H9 (cell line): ENCODE measurements around the gene LIMS1. TPM values are rescaled to one million over a fixed set of nuclear protein-coding genes. Genes with fewer than 3 reads are reported as not detected.

ENCODE experiments used
- DNase-seq: peaks from one replicate; pipeline ENCODE4 v3.0.0-alpha.2; 2017
- H2AFZ ChIP-seq: one replicate; pipeline ENCODE4 v1.6.1; 2013; ENCODE audit warnings: mild to moderate bottlenecking, low read length, control low read depth, moderate library complexity
- H2AK5ac ChIP-seq: 2 replicates; pipeline ENCODE4 v1.6.1; 2013; ENCODE audit warnings: low read length, control low read depth, mixed read lengths; ENCODE audit not compliant: insufficient read length
- H2BK120ac ChIP-seq: one replicate; pipeline ENCODE4 v1.6.1; 2013; ENCODE audit warnings: low read depth, mild to moderate bottlenecking, low read length, control low read depth, inconsistent platforms; ENCODE audit not compliant: poor library complexity, severe bottlenecking
- H2BK12ac ChIP-seq: 2 replicates; pipeline ENCODE4 v1.6.1; 2013; ENCODE audit warnings: low read length, control low read depth, mixed read lengths, low read depth; ENCODE audit not compliant: insufficient read length
- H2BK15ac ChIP-seq: 2 replicates; pipeline ENCODE4 v1.6.1; 2013; ENCODE audit warnings: low read depth, low read length, control low read depth
- H2BK20ac ChIP-seq: one replicate; pipeline ENCODE4 v1.6.1; 2013; ENCODE audit warnings: low read depth, mild to moderate bottlenecking, low read length, control low read depth, inconsistent platforms; ENCODE audit not compliant: poor library complexity, severe bottlenecking
- H2BK5ac ChIP-seq: 2 replicates; pipeline ENCODE4 v1.6.1; 2013; ENCODE audit warnings: low read length, control low read depth, mixed read lengths; ENCODE audit not compliant: insufficient read length
- H3K14ac ChIP-seq: 2 replicates; pipeline ENCODE4 v1.6.1; 2013; ENCODE audit warnings: low read length, control low read depth; ENCODE audit not compliant: insufficient read depth
- H3K18ac ChIP-seq: 2 replicates; pipeline ENCODE4 v1.6.1; 2013; ENCODE audit warnings: low read depth, mild to moderate bottlenecking, mixed read lengths, low read length, control low read depth; ENCODE audit not compliant: insufficient read length
- H3K23ac ChIP-seq: 2 replicates; pipeline ENCODE4 v1.6.1; 2013; ENCODE audit warnings: low read length, control low read depth, mixed read lengths, low read depth; ENCODE audit not compliant: insufficient read length
- H3K23me2 ChIP-seq: 2 replicates; pipeline ENCODE4 v1.6.1; 2013; ENCODE audit warnings: low read depth, mild to moderate bottlenecking, mixed read lengths, low read length, control low read depth; ENCODE audit not compliant: insufficient read length, poor library complexity, severe bottlenecking
- H3K27ac ChIP-seq: 2 replicates; pipeline ENCODE4 v1.5.1; 2013; ENCODE audit warnings: low read length, control low read depth, mixed read lengths, low read depth; ENCODE audit not compliant: insufficient read length
- H3K27me3 ChIP-seq: 2 replicates; pipeline ENCODE4 v1.6.1; 2013; ENCODE audit warnings: low read length, control low read depth, inconsistent platforms; ENCODE audit not compliant: insufficient read depth
- H3K4ac ChIP-seq: 2 replicates; pipeline ENCODE4 v1.6.1; 2013; ENCODE audit warnings: low read depth, mild to moderate bottlenecking, control low read depth, inconsistent platforms, low read length, moderate library complexity
- H3K4me1 ChIP-seq: 2 replicates; pipeline ENCODE4 v1.6.1; 2013; ENCODE audit warnings: low read length, control low read depth, inconsistent platforms; ENCODE audit not compliant: insufficient read depth
- H3K4me2 ChIP-seq: 2 replicates; pipeline ENCODE4 v1.6.1; 2013; ENCODE audit warnings: low read length, control low read depth, mixed read lengths; ENCODE audit not compliant: insufficient read length, insufficient read depth
- H3K56ac ChIP-seq: 2 replicates; pipeline ENCODE4 v1.6.1; 2013; ENCODE audit warnings: low read depth, mild to moderate bottlenecking, mixed read lengths, low read length, control low read depth; ENCODE audit not compliant: insufficient read length
- H3K79me1 ChIP-seq: 2 replicates; pipeline ENCODE4 v1.6.1; 2013; ENCODE audit warnings: low read depth, mild to moderate bottlenecking, moderate library complexity, low read length, control low read depth, inconsistent platforms; ENCODE audit not compliant: insufficient read depth, poor library complexity, severe bottlenecking
- H3K79me2 ChIP-seq: 2 replicates; pipeline ENCODE4 v1.6.1; 2013; ENCODE audit warnings: low read length, control low read depth, inconsistent platforms; ENCODE audit not compliant: insufficient read depth
- H3K9ac ChIP-seq: 2 replicates; pipeline ENCODE4 v1.6.1; 2013; ENCODE audit warnings: low read length, control low read depth, mixed read lengths; ENCODE audit not compliant: insufficient read length; ENCODE audit errors: extremely low read depth
- H3K9me3 ChIP-seq: one replicate; pipeline ENCODE4 v1.6.1; 2013; ENCODE audit warnings: low read depth, low read length, inconsistent platforms; ENCODE audit not compliant: control insufficient read depth
- H3T11ph ChIP-seq: one replicate; pipeline ENCODE4 v1.6.1; 2013; ENCODE audit warnings: mild to moderate bottlenecking, low read length, control low read depth, inconsistent platforms
- H4K20me1 ChIP-seq: one replicate; pipeline ENCODE4 v1.6.1; 2013; ENCODE audit not compliant: control insufficient read depth, insufficient read length, insufficient read depth
- H4K5ac ChIP-seq: 2 replicates; pipeline ENCODE4 v1.6.1; 2013; ENCODE audit warnings: low read depth, mild to moderate bottlenecking, mixed read lengths, low read length, control low read depth; ENCODE audit not compliant: insufficient read length
- H4K8ac ChIP-seq: replicated peaks from 2 replicates; pipeline ENCODE4 v1.6.1; 2013; ENCODE audit warnings: low read length, control low read depth, mixed read lengths, low read depth; ENCODE audit not compliant: insufficient read length
- H4K91ac ChIP-seq: 2 replicates; pipeline ENCODE4 v1.6.1; 2013; ENCODE audit warnings: low read depth, mild to moderate bottlenecking, moderate library complexity, mixed read lengths, low read length, control low read depth; ENCODE audit not compliant: insufficient read length
- H3K27ac Mint-ChIP-seq, 3 experiments: 2 replicates in 2 of 3; 3 replicates in 1 of 3; pipeline ENCODE4 v1.8.0; 2020 to 2021; ENCODE audit warnings: mixed read lengths in 3 of 3, mild to moderate bottlenecking in 1 of 3, moderate library complexity in 1 of 3
- H3K27me3 Mint-ChIP-seq: 2 replicates; pipeline ENCODE4 v1.8.0; 2021; ENCODE audit warnings: low read depth, mild to moderate bottlenecking, moderate library complexity, mixed read lengths
- H3K36me3 Mint-ChIP-seq, 3 experiments: 2 replicates in 2 of 3; 3 replicates in 1 of 3; pipeline ENCODE4 v1.8.0; 2020 to 2021; ENCODE audit warnings: low read depth in 3 of 3, mixed read lengths in 3 of 3; ENCODE audit not compliant: insufficient read depth in 1 of 3
- H3K4me1 Mint-ChIP-seq, 2 experiments: 2 replicates each; pipeline ENCODE4 v1.8.0; 2020; ENCODE audit warnings: mixed read lengths in 2 of 2
- H3K4me3 Mint-ChIP-seq, 2 experiments: 2 replicates in 1 of 2; 3 replicates in 1 of 2; pipeline ENCODE4 v1.8.0; 2020 to 2021; ENCODE audit warnings: mild to moderate bottlenecking in 2 of 2, mixed read lengths in 2 of 2, moderate library complexity in 1 of 2
- H3K9me3 Mint-ChIP-seq, 2 experiments: 2 replicates in 1 of 2; 3 replicates in 1 of 2; pipeline ENCODE4 v1.8.0; 2020; ENCODE audit warnings: mild to moderate bottlenecking in 2 of 2, mixed read lengths in 2 of 2, moderate library complexity in 1 of 2
- CTCF ChIP-seq: fragments of 200-600 bp; sonication (generic); conservative IDR thresholded peaks from 3 replicates; pipeline ENCODE4 v1.8.0; 2021; ENCODE audit warnings: antibody characterized with exemption, mild to moderate bottlenecking
- WGBS: extraction: QIAGEN DNeasy Blood & Tissue Kit; methylation state at CpG from one replicate; pipeline ENCODE4 v1.1.7; 2013; ENCODE audit warnings: missing lambda C conversion rate, low lambda C conversion rate, mixed read lengths; ENCODE audit not compliant: insufficient read length; ENCODE audit errors: extremely low coverage; 5-methylcytosine and 5-hydroxymethylcytosine counted together
- total RNA-seq: library from RNA; stranded (reverse); gene quantifications from 2 replicates; pipeline ENCODE4 v1.2.1, GENCODE V29; 2021

The LIMS1 gene
- total RNA-seq, 1 experiment from 2014 or later = 37.7 TPM

- H4K91ac ChIP-seq = no peak overlapping the region
- no peaks in the 10 kb centered on the region for H4K20me1 ChIP-seq
- H3K9me3 Mint-ChIP-seq = no peaks in the 10 kb centered on the region
- no peak overlapping the region for H2AFZ ChIP-seq
- H2BK12ac ChIP-seq = no peak overlapping the region
- H2BK120ac ChIP-seq = no peak overlapping the region
- H3K4me2 ChIP-seq = no peak overlapping the region
- H3K18ac ChIP-seq = no peak overlapping the region
- H3K79me1 ChIP-seq = no peaks in the 10 kb centered on the region
- no peak overlapping the region for H2BK20ac ChIP-seq
- H3K9ac ChIP-seq = no peak overlapping the region
- no peak overlapping the region for H3K23ac ChIP-seq
- peaks cover 20 to 22% of the 10 kb centered on the region in 2 experiments for H3K4me1 Mint-ChIP-seq
- no peaks in the 10 kb centered on the region for H3K4me1 ChIP-seq
- TF ChIP-seq CTCF = no peak
- H3K79me2 ChIP-seq = peaks cover 3% of the 10 kb centered on the region; the same call in 1 of the 2 replicates
- no peak overlapping the region for H2BK5ac ChIP-seq
- no peak overlapping the region for H3K4me3 Mint-ChIP-seq
- no peak overlapping the region for H3K56ac ChIP-seq
- H4K8ac ChIP-seq = no peak overlapping the region
- H3T11ph ChIP-seq = no peak overlapping the region
- no peak overlapping the region for H3K27ac ChIP-seq
- no peak overlapping the region for H4K5ac ChIP-seq
- no peak overlapping the region for H3K27ac Mint-ChIP-seq
- no peak for DNase-seq
- H2AK5ac ChIP-seq = no peak overlapping the region
- H3K4ac ChIP-seq = no peak overlapping the region
- no peak overlapping the region for H3K14ac ChIP-seq
- peaks cover 0 to 2% (median 0%) of the 10 kb centered on the region in 3 experiments; a peak in 2 of 7 replicates for H3K36me3 Mint-ChIP-seq
- no peaks in the 10 kb centered on the region for H3K27me3 ChIP-seq
- no peaks in the 10 kb centered on the region for H3K23me2 ChIP-seq
- WGBS = no CpG with 5 or more reads among the region's 5 CpGs
- H3K9me3 ChIP-seq = no peaks in the 10 kb centered on the region
- H2BK15ac ChIP-seq = no peak overlapping the region
- H3K27me3 Mint-ChIP-seq = peaks cover 8% of the 10 kb centered on the region
These were observed 2.6 kb upstream of the LIMS1 start for GRCh38 chr2:108531674-108532055.
